HEK293T (cell line): ENCODE results near the gene BMP10.

Experiments used
- LEF1 ChIP-seq: fragments of 450-650 bp; IDR thresholded peaks from 2 replicates; pipeline ENCODE4 v1.6.1; 2017; ENCODE audit warnings: mild to moderate bottlenecking, borderline replicate concordance
- SUZ12 ChIP-seq: fragments of 450-650 bp; IDR thresholded peaks from 2 replicates; pipeline ENCODE4 v1.6.1; 2016; ENCODE audit warnings: mild to moderate bottlenecking

GRCh38 chr2:68857855-68858456 lies 13.2 kb downstream of the BMP10 start:
- TF ChIP-seq SUZ12 (no peak), LEF1 (no peak)
